Astrocyte of the cerebellum (primary cell): ENCODE results near the gene MRPL24.

Experiments
- DNase-seq: peaks from one replicate; pipeline ENCODE4 v3.0.0-alpha.2; 2011; ENCODE audit warnings: low read depth
- H3K4me3 ChIP-seq: 2 replicates; pipeline ENCODE4 v1.5.1; 2011; ENCODE audit warnings: mild to moderate bottlenecking, low read depth, low read length, moderate library complexity
- CTCF ChIP-seq: IDR thresholded peaks from 2 replicates; pipeline ENCODE4 v1.5.1; 2012; ENCODE audit warnings: low read length, low read depth, moderate library complexity, mild to moderate bottlenecking; ENCODE audit errors: missing control alignments
- in situ Hi-C: cut with HindIII; loops from 2 replicates; pipeline ENCODE4 v1.10.0; 2017; ENCODE audit warnings: low sequenced_read_pairs

The MRPL24 gene

GRCh38 chr1:156747742-156748669, 7.1 kb upstream of the MRPL24 start:
- TF ChIP-seq CTCF, result no peak
- in situ Hi-C loops, result no loop called here
- H3K4me3 ChIP-seq, result peak overlapping the region; percentile 94
- no peak for DNase-seq

- peak; percentile 82 for DNase-seq
- in situ Hi-C loops, result no loop called here
- peak; percentile 42 for TF ChIP-seq CTCF
- peak overlapping the region; percentile 94 for H3K4me3 ChIP-seq
Observed at GRCh38 chr1:156746728-156747631, 6.1 kb upstream of the MRPL24 start.

GRCh38 chr1:156746406-156746727, 5.5 kb upstream of the MRPL24 start:
- H3K4me3 ChIP-seq, result peak overlapping the region; percentile 94
- in situ Hi-C loops, result no loop called here
- TF ChIP-seq CTCF, result no peak
- DNase-seq, result no peak

GRCh38 chr1:156745881-156746280, 5.0 kb upstream of the MRPL24 start:
- no peak overlapping the region for H3K4me3 ChIP-seq
- no peak for TF ChIP-seq CTCF
- in situ Hi-C loops, result no loop called here
- no peak for DNase-seq

GRCh38 chr1:156744786-156745419, 4.0 kb upstream of the MRPL24 start:
- in situ Hi-C loops, result no loop called here
- DNase-seq, result no peak
- TF ChIP-seq CTCF, result no peak
- no peak overlapping the region for H3K4me3 ChIP-seq

- no peak for TF ChIP-seq CTCF
- in situ Hi-C loops, result no loop called here
- H3K4me3 ChIP-seq, result no peak overlapping the region
- DNase-seq, result no peak
Observed at GRCh38 chr1:156744344-156744743, 3.5 kb upstream of the MRPL24 start.
